HFFc6 (cell line): ENCODE data around the gene TSPAN17. TPM values are rescaled to one million over a fixed set of nuclear protein-coding genes. Genes with fewer than 3 reads are reported as not detected.
A peak's percentile ranks its signal among the peaks of the same experiment; 100 is the strongest.

Experiments
- DNase-seq: peaks from one replicate; pipeline ENCODE4 v3.0.0-alpha.2; 2018
- H3K27ac Mint-ChIP-seq: 2 replicates; pipeline ENCODE4 v1.8.0; 2020; ENCODE audit warnings: mild to moderate bottlenecking, mixed read lengths
- H3K27me3 Mint-ChIP-seq: 2 replicates; pipeline ENCODE4 v1.8.0; 2021; ENCODE audit warnings: mild to moderate bottlenecking, moderate library complexity, mixed read lengths; ENCODE audit not compliant: insufficient read depth
- H3K36me3 Mint-ChIP-seq: 2 replicates; pipeline ENCODE4 v1.8.0; 2021; ENCODE audit warnings: low read depth, mixed read lengths
- H3K4me1 Mint-ChIP-seq: 2 replicates; pipeline ENCODE4 v1.8.0; 2020; ENCODE audit warnings: low read depth, mixed read lengths
- H3K4me3 Mint-ChIP-seq: 2 replicates; pipeline ENCODE4 v1.8.0; 2020; ENCODE audit warnings: mild to moderate bottlenecking, moderate library complexity, mixed read lengths
- H3K9me3 Mint-ChIP-seq: 2 replicates; pipeline ENCODE4 v1.8.0; 2020; ENCODE audit warnings: mild to moderate bottlenecking, mixed read lengths
- CTCF ChIP-seq: fragments of 200-600 bp; sonication (generic); IDR thresholded peaks from 2 replicates; pipeline ENCODE4 v1.5.0; 2021; ENCODE audit warnings: antibody characterized with exemption, mild to moderate bottlenecking
- total RNA-seq, 6 experiments: library from RNA; stranded (reverse); fragmentation: NEBNext Ultra II Directional; extraction: Animal tissue kit (Norgen Biotek cat#: 25700); gene quantifications; 2 replicates in 1 of 6; 3 replicates in 5 of 6; pipeline ENCODE4 v1.2.3, GENCODE V29; 2021

TSPAN17 gene
- total RNA-seq, 6 experiments from 2014 or later = 51.4 to 64.9 (median 57.6) TPM

- H3K4me1 Mint-ChIP-seq = peaks cover 18% of the 10 kb centered on the region
- H3K27ac Mint-ChIP-seq = no peak overlapping the region
- no peak for DNase-seq
- H3K4me3 Mint-ChIP-seq = no peak overlapping the region
- peaks cover 11% of the 10 kb centered on the region for H3K27me3 Mint-ChIP-seq
- TF ChIP-seq CTCF = no peak
- no peaks in the 10 kb centered on the region for H3K9me3 Mint-ChIP-seq
- H3K36me3 Mint-ChIP-seq = no peaks in the 10 kb centered on the region
These were observed 3.6 kb upstream of the TSPAN17 start for GRCh38 chr5:176643491-176644219.

GRCh38 chr5:176644294-176644693, 3.0 kb upstream of the TSPAN17 start:
- peaks cover 24% of the 10 kb centered on the region for H3K4me1 Mint-ChIP-seq
- no peaks in the 10 kb centered on the region for H3K36me3 Mint-ChIP-seq
- H3K27me3 Mint-ChIP-seq = peaks cover 4% of the 10 kb centered on the region
- TF ChIP-seq CTCF = no peak
- no peak for DNase-seq
- H3K4me3 Mint-ChIP-seq = no peak overlapping the region
- H3K27ac Mint-ChIP-seq = no peak overlapping the region
- H3K9me3 Mint-ChIP-seq = no peaks in the 10 kb centered on the region

- Mint-ChIP-seq H3K27me3 (peaks cover 4% of the 10 kb centered on the region), H3K27ac (no peak overlapping the region), H3K4me3 (no peak overlapping the region), H3K9me3 (no peaks in the 10 kb centered on the region), H3K4me1 (peaks cover 24% of the 10 kb centered on the region), H3K36me3 (no peaks in the 10 kb centered on the region)
- DNase-seq = no peak
- TF ChIP-seq CTCF = no peak
These were observed 2.2 kb upstream of the TSPAN17 start for GRCh38 chr5:176644878-176645670.

GRCh38 chr5:176646049-176646706, 1.1 kb upstream of the TSPAN17 start:
- no peak for TF ChIP-seq CTCF
- Mint-ChIP-seq H3K27me3 (no peaks in the 10 kb centered on the region; the same call in 1 of the 2 replicates), H3K4me3 (no peak overlapping the region), H3K4me1 (peaks cover 24% of the 10 kb centered on the region), H3K36me3 (no peaks in the 10 kb centered on the region), H3K9me3 (no peaks in the 10 kb centered on the region), H3K27ac (no peak overlapping the region)
- no peak for DNase-seq

GRCh38 chr5:176646707-176647029, 616 bp upstream of the TSPAN17 start:
- TF ChIP-seq CTCF = no peak
- Mint-ChIP-seq H3K4me3 (peak overlapping the region; percentile 84), H3K36me3 (no peaks in the 10 kb centered on the region), H3K4me1 (peaks cover 24% of the 10 kb centered on the region), H3K9me3 (no peaks in the 10 kb centered on the region), H3K27ac (peak overlapping the region; percentile 77), H3K27me3 (no peaks in the 10 kb centered on the region; the same call in 1 of the 2 replicates)
- no peak for DNase-seq
